GM19324 (cell line): ENCODE data around the gene TMEM51.

Experiments
- ATAC-seq: cut with Tn5 transposase; IDR thresholded peaks from one replicate; pipeline ENCODE4 v1.9.1; 2021; ENCODE audit warnings: mild to moderate bottlenecking, moderate library complexity; ENCODE audit not compliant: unreplicated experiment, low FRiP score

Gene TMEM51

GRCh38 chr1:15261155-15262002 is 107.8 kb downstream of the TMEM51 start:
- no peak for ATAC-seq

- no peak for ATAC-seq
Measured at GRCh38 chr1:15262003-15262377, 108.4 kb downstream of the TMEM51 start.

GRCh38 chr1:15262706-15263105 is 109.2 kb downstream of the TMEM51 start:
- ATAC-seq = no peak

GRCh38 chr1:15264769-15265168 is 111.2 kb downstream of the TMEM51 start:
- no peak for ATAC-seq
